Heart right ventricle (tissue), 16 donors: ENCODE results near the gene INPP5A. TPM values are rescaled to one million over a fixed set of nuclear protein-coding genes. Genes with fewer than 3 reads are reported as not detected.

Experiments used
- ATAC-seq, 8 donors: fragments of 200-7000 bp; cut with Tn5 transposase; one replicate each; pipeline ENCODE4 v1.9.1; 2020; ENCODE audit warnings: mild to moderate bottlenecking in 8 of 8, moderate library complexity in 8 of 8, moderate number of reproducible peaks in 1 of 8
- DNase-seq, 2 donors: peaks; one replicate each; pipeline ENCODE4 v3.0.0-alpha.2; 2020
- H3K27ac ChIP-seq, 10 donors: fragments of 200-600 bp; sonication (generic) in 2 of 10; one replicate each; pipeline versions ENCODE4 v1.5.0 to v1.8.0; 2020 to 2022; ENCODE audit warnings: mild to moderate bottlenecking in 3 of 10
- H3K27me3 ChIP-seq, 7 donors: fragments of 200-600 bp; one replicate each; pipeline ENCODE4 v1.8.0; 2021 to 2022; ENCODE audit warnings: mild to moderate bottlenecking in 2 of 7
- H3K36me3 ChIP-seq, 9 donors: fragments of 200-600 bp; sonication (generic) in 1 of 9; one replicate each; pipeline versions ENCODE4 v1.5.0 to v1.8.0; 2020 to 2022; ENCODE audit warnings: mild to moderate bottlenecking in 2 of 9
- H3K4me1 ChIP-seq, 9 donors: fragments of 200-600 bp; sonication (generic) in 1 of 9; one replicate each; pipeline versions ENCODE4 v1.5.0 to v1.8.0; 2020 to 2022; ENCODE audit warnings: mild to moderate bottlenecking in 4 of 9
- H3K4me3 ChIP-seq, 10 donors: fragments of 200-600 bp; sonication (generic) in 2 of 10; one replicate each; pipeline versions ENCODE4 v1.5.0 to v1.8.0; 2020 to 2022; ENCODE audit warnings: mild to moderate bottlenecking in 7 of 10, moderate library complexity in 2 of 10
- H3K9me3 ChIP-seq, 11 donors: fragments of 200-600 bp in 10 of 11; sonication (generic) in 2 of 11; one replicate each; pipeline versions ENCODE4 v1.5.0 to v1.8.0; 2013 to 2022; ENCODE audit warnings: mild to moderate bottlenecking in 2 of 11, control low read depth in 1 of 11, moderate library complexity in 1 of 11
- CTCF ChIP-seq, 9 donors: fragments of 200-600 bp; sonication (generic) in 2 of 9; IDR thresholded peaks; one replicate each; pipeline versions ENCODE4 v1.5.0 to v1.8.0; 2021 to 2022; ENCODE audit warnings: antibody characterized with exemption in 9 of 9, mild to moderate bottlenecking in 5 of 9, moderate library complexity in 1 of 9
- WGBS, 2 donors: extraction: QIAGEN DNeasy Blood & Tissue Kit; methylation state at CpG; one replicate each; pipeline ENCODE4 v1.1.7; 2013; ENCODE audit warnings: inconsistent platforms in 1 of 2; 5-methylcytosine and 5-hydroxymethylcytosine counted together
- intact Hi-C, 10 donors: fragments of 100-400 bp; cut with DNase I; formaldehyde crosslinking; loops; one replicate each; pipeline versions ENCODE4 v1.11.1 to v1.14.2; 2022
- polyA plus RNA-seq, 2 donors: library from polyadenylated mRNA; stranded (reverse); fragments of 200-250 nt; gene quantifications; one replicate each; pipeline ENCODE4 v1.2.3, GENCODE V29; 2013
- total RNA-seq, 10 donors: library from RNA; stranded (reverse); fragmentation: NEBNext Ultra II Directional in 3 of 10; extraction: Animal tissue kit (Norgen Biotek cat#: 25700) in 3 of 10; gene quantifications; one replicate each; pipeline versions ENCODE4 v1.2.1 to v1.2.4, GENCODE V29; 2021 to 2023
- donor health status: Arrhythmogenic right ventricular cardiomyopathy.
- donor health status: ischemic (EF 13 %, LVEDD 7.1; RV severe dilation, severe dysfunction).
- donor health status: healthy with polysubstance abuse.
- donor health status: DM: no; HTN: yes; CAD: no.
- donor health status: DM: no; HTN: no; CAD: no.
- donor health status: ischemic (EF 25% LVEDD 6.9; RV normal size, moderate dysfunction).
- donor health status: ischemic (EF 25% LVEDD 5.7; RV mildly dilated, moderate dysfunction).
- donor health status: healthy.
- donor health status: DM: yes; HTN: yes; CAD: no.
- donor health status: Ischemic cardiomyopathy.
- donor health status: ischemic (EF 35%, LVEDD 5.7; RV mildly dilated, moderate dysfunction).
- donor health status: nonischemic (EF 11% LVEDD 7.7; RV severe dilation, severe dysfunction).
- donor health status: DM: yes; HTN: yes; CAD: no.
- donor health status: PGD.
- donor health status: ischemic (EF 29% LVEDD 5.4; RV normal size, mild dysfunction).
- donor health status: nonischemic (EF 23%, LVEDD 6.1; RV moderate dilation, normal function).

INPP5A gene
- total and polyA plus RNA-seq, 12 donors: 30.4 to 122 (median 106) TPM

- peaks cover 40 to 73% (median 64%) of the 10 kb centered on the region in 9 donors for H3K4me1 ChIP-seq
- peak in 1 of 2 donors; percentile 43 for DNase-seq
- H3K4me3 ChIP-seq: peak overlapping the region in 5 of 10 donors; percentile 4 to 35 (median 28)
- TF ChIP-seq CTCF (IDR thresholded peaks at IDR 0.05): no peak
- intact Hi-C loops: loop anchor here in 4 of 10 donors (5.0 to 10.0 kb wide), 3 partner anchors 35 to 90 kb away; partner anchors contain the start of gene INPP5A (in 1 of the 4)
- 54 to 64% methylated on average over 36 of the region's 36 CpGs for WGBS, 2 donors
- H3K27ac ChIP-seq: peak overlapping the region; percentile 76 to 97 (median 86)
- no peaks in the 10 kb centered on the region for H3K36me3 ChIP-seq
- no peaks in the 10 kb centered on the region for H3K27me3 ChIP-seq
- peaks cover 0 to 2% (median 0%) of the 10 kb centered on the region in 11 donors for H3K9me3 ChIP-seq
- no peak for ATAC-seq
These were observed 89.4 kb downstream of the INPP5A start for GRCh38 chr10:132626761-132627665.

GRCh38 chr10:132627666-132628531, 90.3 kb downstream of the INPP5A start:
- peaks cover 49 to 81% (median 73%) of the 10 kb centered on the region in 9 donors for H3K4me1 ChIP-seq
- H3K4me3 ChIP-seq: peak overlapping the region in 6 of 10 donors; percentile 10 to 35 (median 28)
- peak; percentile 5 to 37 (median 16) for ATAC-seq
- intact Hi-C loops: loop anchor here in 4 of 10 donors (5.0 to 10.0 kb wide), 3 partner anchors 36 to 91 kb away; partner anchors contain the start of gene INPP5A (in 1 of the 4)
- H3K36me3 ChIP-seq: no peaks in the 10 kb centered on the region
- peak overlapping the region; percentile 76 to 97 (median 86) for H3K27ac ChIP-seq
- H3K9me3 ChIP-seq: no peaks in the 10 kb centered on the region
- 12 to 15% methylated on average over 29 to 31 of the region's 32 CpGs for WGBS, 2 donors
- H3K27me3 ChIP-seq: no peaks in the 10 kb centered on the region
- peak; percentile 53 to 55 for DNase-seq
- no peak for TF ChIP-seq CTCF (IDR thresholded peaks at IDR 0.05)

GRCh38 chr10:132628966-132629900, 91.6 kb downstream of the INPP5A start:
- ATAC-seq (no peak), DNase-seq (peak in 1 of 2 donors; percentile 9)
- Histone ChIP-seq H3K27me3 (no peaks in the 10 kb centered on the region), H3K4me1 (peaks cover 57 to 95% (median 86%) of the 10 kb centered on the region in 9 donors), H3K27ac (peak overlapping the region in 9 of 10 donors; percentile 76 to 99 (median 94)), H3K9me3 (no peaks in the 10 kb centered on the region), H3K36me3 (no peaks in the 10 kb centered on the region), H3K4me3 (peak overlapping the region in 1 of 10 donors; percentile 28)
- intact Hi-C loops: loop anchor here in 4 of 10 donors (5.0 to 10.0 kb wide), 3 partner anchors 37 to 92 kb away; partner anchors contain the start of gene INPP5A (in 1 of the 4)
- WGBS, 2 donors: 80 to 83% methylated on average over 21 of the region's 21 CpGs
- no peak for TF ChIP-seq CTCF (IDR thresholded peaks at IDR 0.05)
